GM21723 (cell line): Measurements from ENCODE around the gene TBXAS1.

Experiments
- ATAC-seq: cut with Tn5 transposase; IDR thresholded peaks from one replicate; pipeline ENCODE4 v1.9.1; 2021; ENCODE audit warnings: mild to moderate bottlenecking, moderate library complexity; ENCODE audit not compliant: unreplicated experiment

The TBXAS1 gene

GRCh38 chr7:140039896-140040295 lies 210.8 kb downstream of the TBXAS1 start:
- no peak for ATAC-seq

- ATAC-seq = no peak
Measured at GRCh38 chr7:140041659-140042385, 212.8 kb downstream of the TBXAS1 start.

- ATAC-seq = no peak
Measured at GRCh38 chr7:140042386-140042670, 213.3 kb downstream of the TBXAS1 start.

GRCh38 chr7:140044251-140044650 lies 215.2 kb downstream of the TBXAS1 start:
- no peak for ATAC-seq

GRCh38 chr7:140045697-140046096 lies 216.6 kb downstream of the TBXAS1 start:
- no peak for ATAC-seq

GRCh38 chr7:140047197-140047596 lies 218.1 kb downstream of the TBXAS1 start:
- no peak for ATAC-seq

- ATAC-seq = no peak
Measured at GRCh38 chr7:140048138-140048537, 219.1 kb downstream of the TBXAS1 start.

- no peak for ATAC-seq
Measured at GRCh38 chr7:140048989-140049338, 219.9 kb downstream of the TBXAS1 start.

- ATAC-seq = no peak
Measured at GRCh38 chr7:140049339-140050024, 220.4 kb downstream of the TBXAS1 start.

- no peak for ATAC-seq
Measured at GRCh38 chr7:140050100-140050499, 221.0 kb downstream of the TBXAS1 start.

- no peak for ATAC-seq
Measured at GRCh38 chr7:140051820-140052219, 222.8 kb downstream of the TBXAS1 start.

- ATAC-seq = peak; percentile 96
Measured at GRCh38 chr7:140053812-140054539, 224.9 kb downstream of the TBXAS1 start.

GRCh38 chr7:140054751-140055150 lies 225.7 kb downstream of the TBXAS1 start:
- ATAC-seq = no peak

GRCh38 chr7:140055833-140056232 lies 226.8 kb downstream of the TBXAS1 start:
- ATAC-seq = no peak

- no peak for ATAC-seq
Measured at GRCh38 chr7:140056431-140057142, 227.5 kb downstream of the TBXAS1 start.

- no peak for ATAC-seq
Measured at GRCh38 chr7:140057143-140057535, 228.1 kb downstream of the TBXAS1 start.

- no peak for ATAC-seq
Measured at GRCh38 chr7:140058517-140058916, 229.5 kb downstream of the TBXAS1 start.

- ATAC-seq = no peak
Measured at GRCh38 chr7:140059273-140060242, 230.5 kb downstream of the TBXAS1 start.

- no peak for ATAC-seq
Measured at GRCh38 chr7:140060243-140060630, 231.2 kb downstream of the TBXAS1 start.
